GM19438 (cell line): Measurements from ENCODE around the gene RSF1.
A peak's percentile ranks its signal among the peaks of the same experiment; 100 is the strongest.

Experiments
- ATAC-seq: cut with Tn5 transposase; IDR thresholded peaks from one replicate; pipeline ENCODE4 v1.9.1; 2021; ENCODE audit warnings: low read depth; ENCODE audit not compliant: unreplicated experiment

Gene RSF1

DNA sequence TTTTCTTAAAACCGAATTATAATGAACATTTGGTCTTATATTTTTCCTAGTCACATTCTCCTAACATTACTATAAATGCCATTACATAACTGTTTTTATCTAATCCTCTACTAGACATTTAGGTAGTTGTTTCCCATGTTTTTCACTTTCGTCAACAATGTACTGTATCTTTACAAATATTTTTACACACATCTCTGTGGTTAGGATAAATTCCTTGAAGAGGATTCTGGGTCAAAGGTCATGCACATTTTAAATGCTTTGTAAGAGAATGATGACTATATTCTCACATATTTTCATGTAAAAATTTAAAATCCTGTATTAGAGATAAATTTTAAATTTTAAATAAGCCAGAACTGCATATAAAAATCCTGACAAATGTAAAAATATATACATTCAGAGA is 121.6 kb downstream of the RSF1 start:
- ATAC-seq = no peak

DNA sequence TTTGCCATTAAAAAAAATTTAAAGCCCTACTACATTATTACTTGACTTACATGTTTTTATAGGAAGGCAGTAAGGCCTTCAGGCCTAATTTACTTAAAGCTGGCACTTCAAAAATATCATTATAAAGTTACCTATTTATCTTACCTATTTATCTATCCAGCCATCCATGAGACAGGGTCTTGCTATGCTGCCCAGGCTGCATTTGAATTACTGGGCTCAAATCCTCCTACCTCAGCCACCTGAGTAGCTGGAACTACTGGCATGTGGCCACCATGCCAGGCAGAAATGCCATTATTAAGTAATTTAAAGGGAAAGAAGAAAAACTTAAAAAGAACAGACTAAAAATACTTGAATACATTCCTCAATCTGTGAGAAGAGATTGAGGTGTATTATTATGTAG is 122.7 kb downstream of the RSF1 start:
- ATAC-seq = no peak

DNA sequence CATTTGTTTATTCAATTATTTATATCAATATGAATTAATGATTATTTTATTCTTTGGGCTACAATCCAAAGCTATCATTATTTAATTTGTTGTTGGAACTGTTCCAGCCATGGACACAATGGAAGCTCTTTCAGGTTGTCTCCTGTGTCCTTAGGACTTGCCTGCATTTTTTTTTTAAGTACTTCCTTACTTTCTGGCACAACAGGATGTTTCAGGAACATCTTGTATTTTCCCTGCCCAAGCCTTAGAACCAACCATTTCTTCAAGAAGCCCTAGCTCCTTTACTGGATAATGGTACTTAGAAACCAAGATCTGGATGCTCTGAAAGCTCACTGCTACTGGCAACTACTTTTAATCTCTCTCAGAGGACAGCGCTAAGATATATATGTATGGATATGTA is 125.1 kb downstream of the RSF1 start:
- ATAC-seq = no peak

DNA sequence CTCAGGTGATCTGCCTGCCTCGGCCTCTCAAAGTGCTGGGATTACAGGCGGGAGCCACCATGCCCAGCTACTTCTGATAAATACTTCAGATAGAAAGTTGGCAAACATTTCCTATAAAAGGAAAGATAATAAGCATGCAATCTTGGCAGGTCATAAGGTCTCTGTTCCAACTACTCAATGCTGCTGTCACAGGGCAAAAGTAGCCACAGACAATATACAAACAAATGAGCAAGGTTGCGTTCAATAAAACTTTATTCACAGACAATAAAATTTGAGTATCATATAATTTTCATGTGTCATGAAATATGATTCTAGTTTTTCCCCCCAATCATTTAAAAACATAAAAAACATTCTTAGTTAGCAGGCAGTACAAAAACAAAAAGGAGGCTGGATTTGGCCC is 129.9 kb downstream of the RSF1 start:
- no peak for ATAC-seq

DNA sequence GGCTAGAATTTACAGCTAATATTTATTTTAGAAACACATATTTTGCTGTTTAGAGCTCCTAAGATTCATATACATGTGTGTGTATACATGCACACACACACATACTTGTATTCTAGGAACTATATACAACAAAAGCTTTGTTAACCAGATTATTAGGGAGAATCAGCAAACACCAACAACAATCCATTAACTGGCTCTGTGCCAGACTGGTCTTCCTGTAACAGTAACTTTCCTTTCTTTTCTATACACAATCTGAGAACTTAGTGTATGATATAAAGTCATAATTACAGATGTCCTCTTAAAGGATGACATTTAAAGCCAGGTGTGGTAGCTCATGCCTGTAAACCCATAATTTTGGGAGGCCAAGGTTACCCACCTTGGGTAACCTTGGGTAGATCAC is 133.4 kb downstream of the RSF1 start:
- ATAC-seq = no peak

DNA sequence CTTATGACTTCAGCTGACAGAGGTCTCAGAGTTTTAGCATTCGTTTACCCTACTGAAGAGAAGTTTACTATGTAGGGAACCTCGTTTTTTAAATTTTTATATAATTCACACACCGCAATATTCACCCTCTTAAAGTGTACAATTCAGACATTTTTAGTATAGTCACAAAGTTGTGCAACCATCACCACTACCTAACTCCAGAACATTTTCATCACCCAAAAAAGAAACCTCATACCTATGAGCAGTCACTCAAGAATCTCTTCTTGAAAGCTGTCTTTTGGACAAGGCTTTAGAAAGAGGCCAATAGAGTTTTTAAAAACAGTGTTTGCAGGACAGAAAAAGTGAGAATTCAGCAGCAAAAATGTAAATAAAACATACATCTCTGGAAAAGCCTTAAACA is 143.4 kb downstream of the RSF1 start:
- no peak for ATAC-seq

DNA sequence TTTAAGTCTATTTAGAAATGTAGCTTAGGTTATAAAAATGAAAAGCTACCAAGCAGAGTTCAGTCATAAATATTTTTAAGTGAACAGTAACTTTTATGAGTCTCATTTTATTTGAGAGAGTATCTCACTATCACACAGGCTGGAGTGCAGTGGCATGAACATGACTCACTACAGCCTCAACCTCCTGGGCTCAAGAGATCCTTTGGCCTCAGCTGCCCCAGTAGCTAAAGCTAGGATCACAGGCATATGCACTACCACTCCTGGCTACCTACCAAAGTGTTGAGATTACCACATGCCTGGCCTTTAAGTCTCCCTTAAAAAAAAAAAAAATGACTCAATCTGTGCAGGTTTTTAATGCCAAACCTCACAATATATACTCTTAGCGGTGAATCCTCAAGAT is 148.3 kb downstream of the RSF1 start:
- ATAC-seq = no peak

DNA sequence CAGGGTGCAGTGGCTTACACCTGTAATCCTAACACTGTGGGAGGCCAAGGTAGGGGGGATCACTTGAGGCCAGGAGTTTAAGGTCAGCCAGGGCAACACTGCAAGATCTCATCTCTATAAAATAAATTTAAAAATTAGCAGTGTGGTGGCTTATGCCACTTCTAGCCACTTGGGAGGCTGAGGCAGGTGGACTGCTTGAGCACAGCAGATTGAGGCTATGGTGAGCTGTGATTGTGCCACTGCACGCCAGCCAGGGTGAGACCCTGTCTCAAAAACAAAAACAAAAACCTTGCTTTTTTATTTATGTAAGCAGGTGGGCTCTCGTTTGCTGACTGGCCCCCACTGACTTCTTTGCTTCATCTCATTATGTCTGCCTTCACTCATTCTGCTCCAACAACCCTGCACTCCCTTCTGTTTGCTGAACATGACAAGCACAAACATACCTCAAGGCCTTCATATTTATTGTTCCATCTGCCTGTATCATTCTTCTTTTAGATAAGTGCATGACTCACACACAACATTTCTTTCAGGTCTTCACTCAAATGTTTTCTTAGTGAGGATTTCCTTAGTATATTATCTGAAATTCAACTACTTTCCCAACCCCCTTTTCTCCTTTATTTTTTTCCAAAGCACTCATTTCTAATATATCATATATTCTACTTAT is 150.5 kb downstream of the RSF1 start:
- ATAC-seq = no peak

DNA sequence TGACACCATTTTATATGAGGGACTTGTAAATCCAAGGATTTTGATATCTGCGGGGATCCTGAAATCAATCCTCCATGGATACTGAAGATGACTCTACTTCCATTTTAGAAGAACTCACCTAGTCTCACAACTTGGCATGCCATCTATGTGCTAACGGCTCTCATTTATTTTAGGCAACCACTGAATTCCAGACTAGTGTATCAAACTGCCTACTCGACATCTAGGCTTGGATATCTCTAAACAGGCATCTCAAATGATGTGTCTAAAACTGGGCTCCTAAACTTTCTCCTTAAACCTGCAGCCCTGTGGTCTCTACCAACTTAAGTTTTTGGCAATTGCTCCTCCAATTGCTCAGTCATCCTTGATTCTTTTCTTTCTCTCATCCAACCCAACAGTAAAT is 151.8 kb downstream of the RSF1 start:
- ATAC-seq = no peak

DNA sequence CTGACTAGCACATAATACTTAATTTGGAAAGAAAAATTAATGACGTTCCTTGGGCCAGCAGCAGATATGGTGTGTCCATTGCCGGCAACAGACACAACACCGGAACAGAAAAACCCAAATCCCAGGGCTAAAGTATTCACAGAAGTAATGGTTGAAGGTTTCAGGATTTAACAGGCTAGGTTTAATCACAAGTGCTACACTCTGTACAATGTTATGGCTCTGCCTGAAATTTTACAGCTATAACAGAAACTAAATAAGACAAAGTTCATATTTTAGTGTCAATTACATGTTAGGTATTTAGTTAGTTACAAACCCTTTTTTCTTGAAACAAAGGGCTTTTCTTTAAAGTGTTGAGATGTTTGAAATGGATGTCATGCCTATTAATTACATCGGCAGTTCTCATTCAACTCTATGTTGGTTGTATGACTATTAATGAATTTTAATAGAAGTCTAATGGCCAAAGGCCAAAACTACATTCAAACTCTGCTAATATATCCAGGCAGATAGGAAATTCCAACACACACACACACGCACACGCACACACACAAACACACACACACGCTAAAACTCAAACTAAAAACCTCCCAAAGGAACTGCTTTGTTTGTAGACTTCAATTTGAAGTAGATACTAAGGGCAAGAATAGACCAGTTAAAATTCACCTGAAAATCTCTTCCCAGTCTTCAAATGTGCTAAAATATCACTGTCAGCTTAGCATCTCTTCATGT is 155.1 kb downstream of the RSF1 start:
- no peak for ATAC-seq

DNA sequence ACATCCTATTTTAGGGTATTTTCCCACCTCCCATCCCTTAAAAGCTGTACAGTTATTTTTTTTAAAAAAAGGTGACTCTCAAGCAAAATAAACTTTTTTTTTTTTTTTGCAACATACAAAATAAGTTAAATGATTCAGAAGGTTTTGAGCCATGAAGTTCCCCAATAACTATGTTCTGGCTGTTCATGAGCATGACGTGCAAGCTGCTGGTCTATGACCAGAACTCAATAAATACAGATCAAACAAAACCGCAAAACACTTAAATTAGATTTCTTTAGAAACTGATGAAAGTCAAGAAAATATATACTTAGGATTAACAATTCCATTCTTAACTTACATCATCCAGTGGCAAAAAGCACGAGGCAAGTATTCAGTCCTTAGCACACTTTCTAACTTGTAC is 158.9 kb downstream of the RSF1 start:
- no peak for ATAC-seq

DNA sequence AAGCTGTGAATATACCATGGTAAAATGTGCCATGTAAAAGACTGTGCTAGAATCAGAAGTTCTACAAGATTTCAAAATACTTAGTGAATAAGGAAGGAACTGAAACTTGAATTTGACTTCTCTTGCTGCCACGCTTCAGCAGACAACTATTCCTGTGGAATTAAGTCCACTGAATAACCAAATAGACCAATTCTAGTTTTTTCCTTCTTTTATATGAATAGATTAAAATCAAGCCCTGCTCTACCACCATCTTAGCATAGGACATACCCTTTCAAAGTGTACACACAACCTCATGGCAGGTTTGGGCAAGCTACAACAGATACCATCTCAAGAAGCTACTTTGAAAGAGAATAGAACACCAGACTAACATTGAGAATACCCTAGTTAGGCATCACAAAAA is 159.6 kb downstream of the RSF1 start:
- ATAC-seq = no peak

DNA sequence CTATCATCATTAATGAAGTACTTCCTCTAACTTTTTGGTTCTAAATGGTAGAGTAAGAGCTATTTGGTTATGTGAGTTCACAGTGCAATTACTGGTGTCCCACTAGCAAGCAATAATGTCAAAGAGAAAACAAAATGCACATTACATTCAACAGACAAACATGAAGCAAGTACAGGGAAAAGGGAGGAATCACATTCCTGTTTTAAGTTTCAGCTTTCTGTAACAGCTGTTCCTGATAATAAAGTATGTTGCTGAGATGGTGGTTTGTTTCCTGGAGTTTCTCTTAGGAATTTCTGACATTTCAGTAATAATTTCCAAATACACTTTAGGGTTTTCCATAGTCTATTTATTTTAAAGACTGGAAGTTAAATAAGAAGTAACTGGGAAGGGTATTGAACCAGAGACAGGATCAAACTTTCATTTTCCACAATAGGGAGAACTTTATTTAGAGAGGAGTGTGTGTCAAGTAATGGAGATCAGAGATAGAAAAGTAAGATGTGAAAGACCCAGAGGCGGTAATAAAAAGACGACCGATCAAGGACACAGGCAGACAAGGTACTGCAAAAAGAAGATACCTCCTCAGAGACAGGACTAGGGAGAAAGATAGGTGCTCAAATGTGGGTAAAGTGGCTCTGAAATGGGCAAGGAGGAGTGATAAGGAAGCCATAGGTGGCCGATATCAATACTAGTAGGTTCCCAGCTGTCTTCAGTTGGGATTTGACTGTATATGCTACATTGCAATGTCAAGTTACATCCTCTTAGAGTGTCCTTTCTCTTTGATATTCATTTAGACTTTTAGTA is 162.1 kb downstream of the RSF1 start:
- ATAC-seq = no peak

DNA sequence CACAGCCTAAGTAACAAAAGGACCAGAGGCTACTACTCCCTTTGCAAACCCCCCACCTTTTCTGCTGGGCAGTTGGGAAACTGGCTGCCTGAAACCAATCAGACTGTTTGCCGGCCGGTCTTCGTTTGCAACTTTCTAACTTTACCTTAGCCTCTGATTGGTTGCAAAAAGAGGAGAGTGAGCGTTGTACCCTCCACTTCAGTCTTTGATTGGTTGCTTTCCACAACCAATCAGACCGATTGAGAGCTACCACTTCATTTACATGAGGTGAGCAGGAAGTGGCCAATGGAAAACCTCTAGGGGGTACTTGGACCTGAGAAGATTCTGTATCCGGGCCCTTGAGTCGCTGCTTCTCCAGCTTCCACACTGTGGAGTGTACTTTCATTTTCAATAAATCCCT is 164.2 kb downstream of the RSF1 start:
- ATAC-seq = no peak

DNA sequence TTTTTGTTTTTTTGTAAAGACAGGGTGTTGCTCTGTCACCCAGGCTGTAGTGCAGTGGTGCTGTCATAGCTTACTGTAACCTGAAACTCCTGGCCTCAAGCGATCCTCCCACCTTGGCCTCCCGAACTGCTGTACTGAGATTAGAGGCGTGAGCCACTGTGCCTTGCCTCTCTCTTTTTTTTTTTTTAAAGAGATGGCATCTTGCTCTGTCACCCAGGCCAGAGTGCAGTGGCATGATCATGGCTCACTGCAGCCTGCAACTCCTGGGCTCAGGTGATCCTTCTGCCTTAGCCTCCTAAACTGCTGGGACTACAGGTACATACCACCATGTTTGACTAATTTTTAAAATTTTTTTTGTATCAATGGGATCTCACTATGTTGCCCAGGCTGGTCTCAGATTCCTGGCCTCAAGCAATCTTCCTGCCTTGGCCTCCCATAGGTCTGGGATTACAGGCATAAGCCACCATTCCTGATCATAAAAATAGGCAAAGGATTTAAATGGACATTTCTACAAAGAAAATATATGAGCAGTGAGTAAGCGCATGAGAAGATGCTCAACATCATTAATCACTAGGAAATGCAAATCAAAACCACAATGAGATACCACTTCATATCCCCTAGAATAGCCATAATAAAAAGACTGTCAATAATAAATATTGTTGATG is 165.6 kb downstream of the RSF1 start:
- ATAC-seq = no peak

DNA sequence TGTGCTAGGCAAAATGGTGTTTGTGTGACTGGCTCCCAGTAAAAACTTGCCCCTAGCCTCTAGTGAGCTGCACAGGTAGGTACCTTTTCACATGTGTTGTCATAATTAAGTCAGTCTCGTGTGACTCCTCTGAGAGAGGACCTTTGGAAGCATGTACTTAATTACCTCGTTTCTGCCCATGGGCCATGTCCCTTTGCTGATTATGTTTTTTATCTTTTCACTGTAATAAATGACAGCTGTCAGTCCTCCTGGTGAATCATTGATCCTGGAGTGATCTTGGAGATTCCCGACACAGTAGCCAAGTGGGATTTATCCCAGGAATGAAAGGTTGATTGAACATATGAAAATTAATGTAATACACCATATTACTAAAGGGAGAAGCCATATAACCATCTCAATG is 170.4 kb downstream of the RSF1 start:
- ATAC-seq = no peak

DNA sequence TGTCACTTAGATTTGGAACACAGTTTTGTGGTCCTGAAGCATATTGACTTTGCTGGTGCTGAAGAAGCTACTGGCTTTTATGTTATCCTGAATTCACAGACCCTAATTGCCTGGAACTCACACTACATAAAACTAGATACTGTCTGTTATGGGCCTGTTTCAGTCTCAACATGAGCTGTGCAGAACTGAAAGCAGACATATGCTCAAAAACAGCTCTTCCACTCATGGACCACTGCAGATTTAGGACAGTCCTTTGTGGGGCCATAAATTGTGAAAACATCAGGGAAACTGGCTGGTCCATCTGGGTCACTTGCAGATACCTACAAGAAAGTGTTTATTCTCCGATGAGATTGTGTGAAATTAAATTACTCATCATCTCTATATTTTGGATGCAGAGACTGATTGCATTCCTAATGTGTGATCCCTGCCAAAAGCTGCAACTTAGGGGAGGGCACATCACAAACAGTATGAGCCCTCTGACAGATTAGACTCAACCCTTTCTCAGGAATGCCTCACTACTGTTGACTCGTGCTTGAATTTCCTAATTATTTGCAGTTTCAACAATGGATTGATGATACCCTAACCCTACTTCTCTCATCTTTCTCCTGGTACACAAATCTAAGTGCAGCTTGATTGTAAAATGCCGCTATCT is 172.7 kb downstream of the RSF1 start:
- ATAC-seq = no peak

DNA sequence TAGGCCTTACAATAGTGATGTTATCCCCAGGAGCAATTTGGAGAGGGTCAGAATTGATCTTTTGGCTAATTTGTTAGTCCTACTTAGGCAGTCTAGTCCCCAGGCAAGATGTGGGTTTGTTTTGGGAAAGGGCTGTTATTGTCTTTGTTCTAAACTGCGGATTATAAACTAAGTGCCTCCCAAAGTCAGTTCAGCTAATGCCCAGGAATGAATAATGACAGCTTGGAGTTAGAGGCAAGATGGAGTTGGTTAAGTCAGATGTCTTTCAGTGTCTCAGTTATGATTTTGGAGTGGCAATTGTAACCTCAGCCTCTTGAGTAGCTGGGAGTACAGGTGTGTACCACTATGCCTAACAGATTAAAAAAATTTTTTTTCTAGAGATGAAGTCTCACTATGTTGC is 175.6 kb downstream of the RSF1 start:
- ATAC-seq = no peak

DNA sequence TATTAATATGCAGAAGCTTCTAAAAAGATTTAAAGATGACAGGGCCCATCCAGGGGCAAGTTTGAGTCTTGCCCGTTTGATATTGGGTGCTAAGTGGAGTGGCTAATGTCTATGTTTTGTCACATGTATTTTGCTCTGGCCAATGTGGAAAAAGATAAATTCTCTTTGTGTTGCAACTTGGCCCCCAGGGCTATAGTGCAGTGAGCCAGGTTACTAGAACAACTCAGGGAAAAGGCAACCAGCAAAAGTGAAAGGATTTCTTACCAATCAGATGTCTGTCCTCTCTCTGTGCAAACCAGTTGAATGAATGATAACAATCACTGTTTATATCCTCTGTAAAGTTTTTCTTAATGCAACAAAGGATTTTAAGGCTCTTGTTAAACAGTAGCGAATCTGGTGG is 178.3 kb downstream of the RSF1 start:
- ATAC-seq = no peak

DNA sequence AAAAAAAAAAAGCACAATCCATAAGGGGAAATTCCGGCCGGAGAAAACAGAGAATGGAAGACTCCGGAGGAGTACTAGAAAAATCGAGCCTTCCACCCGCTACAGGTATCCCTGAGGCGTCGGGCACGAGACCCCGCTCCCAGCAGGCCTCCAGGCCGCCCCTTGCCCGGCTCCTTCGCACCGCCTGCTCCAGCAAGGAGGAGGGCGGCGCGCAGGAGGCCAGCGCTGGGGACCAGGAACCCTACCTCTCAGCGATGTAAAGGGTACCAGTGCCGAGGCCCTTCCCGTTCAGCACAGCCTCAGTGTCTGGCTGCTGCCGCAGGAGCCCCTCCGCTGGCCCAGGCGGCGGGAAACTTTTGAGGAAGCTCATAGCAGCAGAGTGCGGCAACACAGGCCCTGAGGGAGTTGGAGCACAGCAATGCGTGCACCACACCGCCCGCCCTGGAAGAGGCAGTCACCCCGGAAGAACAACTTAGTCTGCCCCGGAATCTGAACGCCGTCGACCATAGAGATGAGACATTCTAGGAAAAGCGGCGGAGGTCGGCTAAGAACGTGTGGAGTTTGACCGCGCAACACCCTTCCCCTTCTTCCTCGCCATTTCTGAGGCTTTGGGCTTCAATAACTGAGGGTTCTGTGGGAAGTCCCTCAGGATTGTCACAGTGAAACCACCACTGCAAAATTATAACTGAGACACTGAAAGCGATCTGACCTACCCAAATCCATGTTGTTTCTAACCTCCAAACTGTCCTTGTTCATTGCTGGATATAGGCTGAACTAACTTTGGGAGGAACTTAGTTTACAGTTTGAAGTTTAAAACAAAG is 183.0 kb downstream of the RSF1 start, which contains the start of gene CLNS1A:
Gene CLNS1A, minus strand, starts transcription at position 450 of the 821 bp plus-strand sequence. Its CDS starts 80 bp downstream, at position 370.
- peak; percentile 98 for ATAC-seq
